Immature natural killer cell (primary cell): ENCODE data around the gene CAPN11. TPM values are rescaled to one million over a fixed set of nuclear protein-coding genes. Genes with fewer than 3 reads are reported as not detected.

Source experiments
- DNase-seq, 3 donors: peaks; one replicate each; pipeline ENCODE4 v3.0.0; 2022; ENCODE audit warnings: mixed read lengths in 1 of 3
- H3K27ac Mint-ChIP-seq, 6 donors: one replicate each; pipeline ENCODE4 v1.8.0; 2020; ENCODE audit warnings: mixed read lengths in 6 of 6, mild to moderate bottlenecking in 5 of 6, inconsistent platforms in 4 of 6, moderate library complexity in 3 of 6
- H3K27me3 Mint-ChIP-seq, 3 donors: one replicate each; pipeline ENCODE4 v1.8.0; 2020 to 2021; ENCODE audit warnings: low read depth in 3 of 3, mild to moderate bottlenecking in 3 of 3, mixed read lengths in 3 of 3, moderate library complexity in 3 of 3, inconsistent platforms in 1 of 3
- H3K36me3 Mint-ChIP-seq, 3 donors: one replicate each; pipeline ENCODE4 v1.8.0; 2020; ENCODE audit warnings: mixed read lengths in 3 of 3, inconsistent platforms in 2 of 3, mild to moderate bottlenecking in 2 of 3
- H3K4me1 Mint-ChIP-seq, 2 donors: one replicate each; pipeline ENCODE4 v1.8.0; 2020; ENCODE audit warnings: inconsistent platforms in 2 of 2, mild to moderate bottlenecking in 2 of 2, mixed read lengths in 2 of 2, moderate library complexity in 1 of 2
- H3K4me3 Mint-ChIP-seq, 5 donors: one replicate each; pipeline ENCODE4 v1.8.0; 2020; ENCODE audit warnings: mild to moderate bottlenecking in 5 of 5, mixed read lengths in 5 of 5, inconsistent platforms in 3 of 5, moderate library complexity in 3 of 5
- H3K9me3 Mint-ChIP-seq, 6 donors: one replicate each; pipeline ENCODE4 v1.8.0; 2020; ENCODE audit warnings: mild to moderate bottlenecking in 6 of 6, mixed read lengths in 6 of 6, inconsistent platforms in 4 of 6, moderate library complexity in 3 of 6
- polyA plus RNA-seq, 3 donors: library from polyadenylated mRNA; unstranded; fragments of 300-500 nt; fragmentation: Illumina TruSeq; gene quantifications; one replicate each; pipeline ENCODE4 v1.2.3, GENCODE V29; 2021

CAPN11 gene
- polyA plus RNA-seq, 3 donors from 2014 or later: 0.29 TPM; not detected in 2

DNA sequence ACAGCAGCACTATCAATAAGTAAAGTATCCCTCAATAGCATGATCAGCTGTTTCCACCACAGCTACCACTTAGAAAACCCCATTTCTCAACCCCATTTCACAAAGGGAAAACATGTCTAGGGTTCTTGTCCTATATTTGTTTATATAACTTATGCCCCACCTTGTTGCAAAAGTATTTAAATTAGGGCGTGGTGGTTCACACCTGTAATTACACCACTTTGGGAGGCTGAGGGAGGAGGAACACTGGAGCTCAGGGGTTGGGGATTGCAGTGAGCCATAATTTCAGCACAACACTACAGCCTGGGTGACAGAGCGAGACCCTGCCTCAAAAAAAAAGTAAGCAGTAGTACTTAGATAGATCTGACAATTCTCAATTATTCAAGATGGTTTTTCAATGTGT is 35.1 kb upstream of the CAPN11 start:
- Mint-ChIP-seq H3K4me1 (peaks cover 65 to 71% of the 10 kb centered on the region in 2 donors), H3K27me3 (peaks cover 4 to 12% (median 7%) of the 10 kb centered on the region in 3 donors), H3K4me3 (peak overlapping the region; percentile 51 to 79 (median 66)), H3K9me3 (no peaks in the 10 kb centered on the region), H3K36me3 (no peaks in the 10 kb centered on the region), H3K27ac (peak overlapping the region; percentile 64 to 89 (median 80))
- peak in 1 of 3 donors; percentile 10 for DNase-seq

DNA sequence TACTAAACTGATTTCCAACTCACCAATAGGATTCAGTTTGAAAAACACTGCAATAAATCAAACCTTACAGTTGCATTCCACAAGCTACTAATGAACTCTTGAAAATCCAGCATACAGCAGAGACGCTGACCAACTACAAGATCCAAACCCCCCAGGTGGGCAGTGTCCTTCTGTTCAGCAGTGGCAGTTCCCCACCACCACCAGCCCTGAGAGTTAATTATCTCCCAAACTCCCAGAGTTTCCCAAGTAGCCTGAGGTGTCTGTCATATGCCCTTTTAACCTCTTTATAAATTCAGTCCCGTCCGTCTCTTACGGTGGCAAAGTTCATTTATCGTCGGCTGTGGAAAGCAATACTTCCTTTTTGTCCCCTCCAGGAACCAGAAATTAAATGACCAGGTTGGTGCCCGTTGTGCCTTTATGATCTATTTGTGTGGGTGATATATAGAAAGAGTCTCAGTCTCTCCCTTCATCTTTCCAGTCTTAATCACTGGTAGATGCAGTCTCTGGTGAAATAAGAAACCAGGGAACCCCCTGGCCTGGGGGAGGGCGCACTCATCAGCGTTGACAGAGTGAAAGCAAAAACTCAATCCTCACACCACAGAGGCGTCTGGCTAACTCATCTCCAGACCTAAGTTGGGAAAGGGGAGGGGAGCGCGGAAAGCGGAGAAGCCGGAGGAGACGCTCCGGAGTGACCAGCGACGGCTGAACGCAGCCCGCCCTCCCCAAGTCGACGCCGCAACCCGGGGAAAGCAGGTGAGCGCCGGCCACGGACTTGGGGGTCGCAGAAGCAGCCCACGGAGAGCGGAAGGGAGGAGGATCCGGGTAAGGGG is 32.1 kb upstream of the CAPN11 start:
- H3K27ac Mint-ChIP-seq: peak overlapping the region; percentile 90 to 98 (median 96)
- DNase-seq: peak; percentile 59 to 73 (median 65)
- peak overlapping the region; percentile 92 to 96 (median 95) for H3K4me3 Mint-ChIP-seq
- H3K4me1 Mint-ChIP-seq: peaks cover 53 to 54% of the 10 kb centered on the region in 2 donors
- H3K36me3 Mint-ChIP-seq: no peaks in the 10 kb centered on the region
- H3K27me3 Mint-ChIP-seq: peaks cover 6 to 11% (median 7%) of the 10 kb centered on the region in 3 donors
- no peaks in the 10 kb centered on the region for H3K9me3 Mint-ChIP-seq

DNA sequence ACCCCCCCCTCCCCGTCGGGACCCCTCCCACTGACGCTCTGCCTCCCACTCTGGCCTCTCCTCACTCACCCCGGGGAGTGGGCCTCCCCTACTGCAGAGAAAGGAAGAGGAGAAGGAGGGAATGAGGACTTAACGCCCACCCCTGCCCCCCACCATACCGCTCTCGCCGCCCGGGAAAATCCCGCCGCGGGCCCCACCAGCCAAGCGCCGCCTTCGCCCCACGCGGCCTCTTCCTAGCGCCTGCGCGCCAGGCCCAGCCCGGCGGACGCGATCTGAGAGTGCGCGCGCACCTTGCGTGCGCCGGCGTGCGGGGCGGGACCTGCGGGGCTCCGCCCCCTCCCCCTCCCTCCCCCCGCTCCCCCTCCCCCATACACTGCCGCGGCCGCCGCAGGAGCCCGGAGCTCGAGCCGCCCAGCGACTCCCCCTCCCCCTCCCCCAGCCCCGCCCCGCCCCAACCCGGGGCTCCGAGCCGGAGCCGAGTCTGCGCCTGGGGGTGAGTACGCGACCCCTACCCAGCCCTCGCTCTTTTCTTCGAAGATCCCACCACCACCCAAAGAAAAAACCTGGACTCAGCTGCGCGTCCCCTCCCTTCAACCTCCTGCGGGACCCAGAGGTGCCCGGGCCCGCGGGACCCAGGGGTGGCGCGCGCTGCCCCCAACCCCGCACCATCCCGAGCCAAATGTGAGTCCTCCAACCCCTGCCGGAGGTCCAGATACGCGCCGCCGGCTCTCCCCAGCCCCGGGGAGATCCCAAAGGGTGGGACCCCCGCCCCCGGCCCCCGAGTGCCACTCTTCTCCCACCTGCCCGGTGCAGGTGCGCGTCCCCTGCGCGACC is 31.2 kb upstream of the CAPN11 start, which contains the start of the genes MRPL14 and TMEM63B:
Gene MRPL14 (minus strand): TSS at position 267 of the 834 bp plus-strand sequence. CDS start 10,841 bp downstream, outside the sequence.
Gene TMEM63B (plus strand): TSS at position 369 of the 834 bp plus-strand sequence. CDS start 7,031 bp downstream, outside the sequence.
- Mint-ChIP-seq H3K9me3 (no peaks in the 10 kb centered on the region), H3K27ac (peak within 1 kb of the TSS; percentile 90 to 98 (median 96)), H3K4me3 (peak within 1 kb of the TSS; percentile 92 to 96 (median 95)), H3K4me1 (peaks cover 49 to 50% of the 10 kb centered on the region in 2 donors), H3K27me3 (peaks cover 6 to 11% (median 7%) of the 10 kb centered on the region in 3 donors), H3K36me3 (no peaks in the 10 kb centered on the region)
- peak; percentile 89 to 90 (median 90) for DNase-seq

DNA sequence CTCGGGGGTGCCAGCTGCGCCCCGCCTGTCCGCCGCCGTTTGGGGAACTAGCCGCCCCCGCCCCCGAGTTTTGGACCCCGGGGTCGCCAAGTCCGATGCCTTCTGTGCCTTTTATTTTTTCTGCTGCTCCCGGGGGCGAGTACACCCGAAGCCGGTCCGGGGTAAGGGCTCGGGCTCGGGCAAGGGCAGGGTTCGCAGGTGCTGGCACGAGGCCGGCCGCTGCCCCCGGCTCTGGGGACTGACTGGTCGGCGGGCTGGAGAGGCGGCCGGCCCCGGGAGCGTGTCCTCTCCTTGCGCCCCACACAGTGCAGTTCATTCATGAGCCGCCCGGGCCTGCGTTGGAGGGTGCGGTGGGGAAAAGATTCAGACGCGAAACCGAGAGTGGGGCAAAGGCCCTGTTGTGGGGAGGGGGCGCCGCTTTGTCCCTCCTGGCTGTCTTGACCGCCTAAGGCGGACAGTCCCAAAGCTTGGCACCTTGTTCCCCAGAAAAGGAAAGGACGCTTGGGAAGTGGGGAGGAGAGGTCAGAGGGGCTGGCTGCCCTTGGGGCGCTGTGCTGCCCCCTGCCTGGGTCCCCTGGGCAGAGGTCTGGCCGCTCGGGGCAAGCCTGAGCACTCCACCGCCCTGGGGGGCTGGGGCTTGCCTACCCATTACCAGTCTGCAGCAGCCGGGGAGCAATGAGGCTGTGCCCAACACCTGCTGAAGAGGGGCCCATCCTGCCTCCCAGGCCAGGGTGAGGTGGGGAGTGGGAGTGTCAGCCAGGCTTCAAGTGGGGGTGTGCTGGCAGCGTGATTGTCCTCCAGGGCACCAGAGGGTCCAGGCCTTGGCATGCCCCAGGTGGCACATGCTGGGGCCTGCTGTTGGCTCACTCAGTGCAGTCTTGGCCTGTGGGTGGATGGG is 30.4 kb upstream of the CAPN11 start:
- peak in 2 of 3 donors; percentile 11 for DNase-seq
- peak overlapping the region; percentile 68 to 96 (median 80) for H3K4me3 Mint-ChIP-seq
- no peaks in the 10 kb centered on the region for H3K36me3 Mint-ChIP-seq
- H3K27ac Mint-ChIP-seq: peak overlapping the region in 4 of 6 donors; percentile 12 to 65 (median 46)
- no peaks in the 10 kb centered on the region for H3K9me3 Mint-ChIP-seq
- peaks cover 42 to 43% of the 10 kb centered on the region in 2 donors for H3K4me1 Mint-ChIP-seq
- H3K27me3 Mint-ChIP-seq: peaks cover 6 to 11% (median 7%) of the 10 kb centered on the region in 3 donors

DNA sequence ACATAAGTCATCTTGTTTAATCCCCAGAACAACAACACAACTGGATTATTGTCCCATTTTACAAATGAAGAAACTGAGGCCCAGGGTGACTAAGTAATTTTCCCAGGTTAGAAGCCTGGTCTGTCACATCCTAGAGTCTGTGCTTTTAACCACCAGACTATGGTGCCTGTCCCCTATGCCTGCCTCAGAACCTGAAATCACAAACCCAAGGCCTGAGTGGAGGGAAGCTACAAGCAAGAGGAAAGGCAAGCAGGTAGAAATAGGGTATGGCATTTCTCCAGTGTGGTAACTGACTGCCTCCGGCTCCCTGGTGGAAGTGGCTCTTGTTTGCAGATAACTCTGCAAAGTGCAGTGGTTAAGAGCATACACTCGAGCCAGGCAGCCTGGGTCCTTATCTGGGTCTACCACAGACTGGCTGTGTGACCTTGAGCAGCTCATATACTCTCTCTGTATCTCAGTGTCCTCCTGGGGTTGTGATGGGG is 28.7 kb upstream of the CAPN11 start:
- Mint-ChIP-seq H3K4me3 (peak overlapping the region; percentile 37 to 80 (median 67)), H3K27me3 (peaks cover 6 to 9% (median 7%) of the 10 kb centered on the region in 3 donors), H3K4me1 (peaks cover 26% of the 10 kb centered on the region in 2 donors), H3K36me3 (peaks cover 0 to 4% (median 0%) of the 10 kb centered on the region in 3 donors), H3K27ac (peak overlapping the region in 1 of 6 donors; percentile 84), H3K9me3 (no peaks in the 10 kb centered on the region)
- DNase-seq: no peak

DNA sequence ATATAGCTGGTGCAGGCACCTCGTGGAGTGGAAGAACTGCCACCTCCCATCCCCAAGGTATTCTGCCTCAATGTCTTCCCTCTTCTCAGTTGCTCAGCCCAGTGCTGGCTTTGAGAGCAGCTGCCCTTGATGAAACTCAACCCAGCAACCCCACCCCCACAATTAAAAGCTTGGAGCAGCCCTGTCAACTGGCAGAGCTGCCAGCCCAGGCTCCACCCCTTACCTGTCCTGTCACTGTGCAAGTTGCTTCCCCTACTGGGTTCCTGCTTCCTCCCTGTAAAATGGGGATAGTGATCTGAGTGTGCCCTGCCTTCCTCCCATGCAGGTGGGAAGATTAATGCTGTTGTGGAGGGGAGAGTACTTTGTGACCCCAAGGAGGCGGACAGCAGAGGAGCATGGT is 26.7 kb upstream of the CAPN11 start:
- no peak for DNase-seq
- peak overlapping the region in 1 of 5 donors; percentile 42 for H3K4me3 Mint-ChIP-seq
- peaks cover 4 to 7% (median 4%) of the 10 kb centered on the region in 3 donors for H3K36me3 Mint-ChIP-seq
- H3K27ac Mint-ChIP-seq: no peak overlapping the region
- no peaks in the 10 kb centered on the region for H3K9me3 Mint-ChIP-seq
- H3K4me1 Mint-ChIP-seq: peaks cover 6 to 11% of the 10 kb centered on the region in 2 donors
- H3K27me3 Mint-ChIP-seq: peaks cover under 1 to 4% (median 2%) of the 10 kb centered on the region in 3 donors

DNA sequence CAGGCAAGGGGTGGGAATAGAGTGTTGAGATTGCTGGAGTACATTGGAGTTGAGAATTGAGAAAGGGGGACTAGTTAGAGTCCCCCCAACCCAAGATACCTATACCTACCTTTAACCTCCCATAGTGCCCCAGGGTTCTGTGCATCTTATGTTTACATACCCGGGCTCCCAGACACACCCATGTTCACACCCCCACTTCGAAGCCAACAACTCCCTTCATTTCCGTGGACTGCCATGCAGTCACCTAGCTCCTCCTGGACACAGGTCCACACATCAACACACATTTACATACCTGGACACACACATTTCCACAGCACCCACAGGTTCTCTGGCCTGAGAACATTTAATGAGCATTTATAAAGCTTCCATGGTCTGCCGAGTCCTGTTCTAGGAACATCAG is 26.1 kb upstream of the CAPN11 start:
- Mint-ChIP-seq H3K9me3 (no peaks in the 10 kb centered on the region), H3K27ac (peak overlapping the region in 2 of 6 donors; percentile 3 to 68), H3K4me3 (no peak overlapping the region)

DNA sequence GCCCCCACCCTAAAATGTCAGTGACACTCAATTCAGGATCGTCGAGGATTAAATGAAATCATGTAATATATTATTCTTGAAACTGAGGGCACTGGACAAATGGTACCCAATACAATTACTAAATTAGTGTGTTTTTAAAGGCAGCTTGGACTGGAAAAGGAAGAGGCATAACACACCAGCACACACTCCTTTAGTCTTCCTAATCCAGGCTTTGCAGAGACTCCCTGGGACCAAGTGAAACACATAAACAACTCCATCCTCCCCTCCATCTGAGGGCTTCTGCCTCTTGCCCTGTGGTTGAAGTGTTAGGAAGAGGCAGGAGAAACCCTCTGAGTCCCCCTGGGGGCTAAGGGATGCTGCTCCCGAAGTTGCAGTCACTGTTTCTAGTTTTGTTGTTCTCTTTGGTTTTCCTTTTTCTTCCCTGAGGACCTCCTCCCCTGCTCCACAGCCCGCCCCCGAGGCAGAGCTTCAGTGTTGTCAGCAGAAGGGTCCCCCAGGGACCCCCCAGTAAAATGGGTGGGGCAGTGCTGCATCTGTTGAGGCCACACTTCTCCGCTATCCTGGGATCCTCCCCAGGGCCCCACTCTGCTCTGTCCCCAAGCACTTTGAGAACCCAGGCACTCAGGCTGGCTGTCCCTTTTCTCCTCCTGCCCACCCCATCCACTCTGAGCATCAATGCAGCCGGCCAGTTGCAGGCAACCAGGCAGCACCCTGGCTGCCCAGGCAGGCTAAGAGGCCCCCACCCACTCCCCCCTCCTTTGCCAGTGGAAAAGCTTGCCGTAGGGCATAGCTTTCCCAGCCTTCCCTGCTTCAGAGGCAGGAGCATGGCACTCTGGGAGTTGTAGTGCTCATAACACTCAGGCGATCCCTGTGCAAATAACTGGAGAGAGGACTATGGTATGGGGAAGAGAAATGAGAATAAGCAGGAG is 25.4 kb upstream of the CAPN11 start:
- Mint-ChIP-seq H3K27ac (no peak overlapping the region), H3K4me3 (no peak overlapping the region), H3K36me3 (peaks cover 4 to 7% (median 4%) of the 10 kb centered on the region in 3 donors), H3K27me3 (peaks cover 0 to 3% (median 2%) of the 10 kb centered on the region in 3 donors), H3K9me3 (no peaks in the 10 kb centered on the region), H3K4me1 (peaks cover 6 to 10% of the 10 kb centered on the region in 2 donors)
- no peak for DNase-seq

More for the DNA sequence above, 26.1 kb upstream of the CAPN11 start:
- Mint-ChIP-seq H3K36me3 (peaks cover 4 to 7% (median 4%) of the 10 kb centered on the region in 3 donors), H3K27me3 (peaks cover 0 to 6% (median 2%) of the 10 kb centered on the region in 3 donors), H3K4me1 (peaks cover 6 to 11% of the 10 kb centered on the region in 2 donors)
- DNase-seq: no peak

DNA sequence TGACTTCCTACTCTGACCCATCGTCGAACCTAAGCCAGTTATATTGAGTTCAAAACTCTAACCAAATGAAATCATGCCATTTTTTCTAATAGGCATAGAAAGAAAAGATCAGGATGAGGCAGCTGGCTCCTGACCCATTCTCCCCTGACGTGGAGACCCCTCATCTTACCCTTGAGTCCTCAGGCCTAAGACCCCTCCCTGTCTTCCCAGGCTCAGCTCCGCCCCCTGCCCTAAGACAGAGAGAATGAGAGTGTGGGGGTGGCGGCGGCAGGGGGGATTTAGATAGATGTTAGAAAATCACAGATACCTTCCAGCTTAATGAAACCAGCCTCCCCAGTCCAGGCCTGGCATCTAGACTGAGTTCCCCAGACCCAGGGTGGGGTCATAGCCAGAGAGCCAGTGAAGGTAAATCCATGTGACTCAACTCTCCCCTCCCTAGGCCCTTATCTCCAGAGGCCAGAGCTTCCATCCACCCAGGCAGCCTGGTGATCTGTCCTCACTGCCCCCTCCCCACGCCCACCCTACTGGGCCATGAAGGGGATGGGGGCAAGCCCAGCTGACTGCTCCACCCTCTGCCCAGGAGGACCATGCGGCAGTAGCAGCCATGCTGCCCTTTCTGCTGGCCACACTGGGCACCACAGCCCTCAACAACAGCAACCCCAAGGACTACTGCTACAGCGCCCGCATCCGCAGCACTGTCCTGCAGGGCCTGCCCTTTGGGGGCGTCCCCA is 24.5 kb upstream of the CAPN11 start:
- peaks cover 4 to 6% of the 10 kb centered on the region in 2 donors for H3K4me1 Mint-ChIP-seq
- H3K36me3 Mint-ChIP-seq: peaks cover 4 to 11% (median 7%) of the 10 kb centered on the region in 3 donors
- no peak overlapping the region for H3K27ac Mint-ChIP-seq
- no peaks in the 10 kb centered on the region for H3K9me3 Mint-ChIP-seq
- H3K4me3 Mint-ChIP-seq: no peak overlapping the region
- DNase-seq: no peak
- H3K27me3 Mint-ChIP-seq: peaks cover 0 to 2% (median 1%) of the 10 kb centered on the region in 3 donors

DNA sequence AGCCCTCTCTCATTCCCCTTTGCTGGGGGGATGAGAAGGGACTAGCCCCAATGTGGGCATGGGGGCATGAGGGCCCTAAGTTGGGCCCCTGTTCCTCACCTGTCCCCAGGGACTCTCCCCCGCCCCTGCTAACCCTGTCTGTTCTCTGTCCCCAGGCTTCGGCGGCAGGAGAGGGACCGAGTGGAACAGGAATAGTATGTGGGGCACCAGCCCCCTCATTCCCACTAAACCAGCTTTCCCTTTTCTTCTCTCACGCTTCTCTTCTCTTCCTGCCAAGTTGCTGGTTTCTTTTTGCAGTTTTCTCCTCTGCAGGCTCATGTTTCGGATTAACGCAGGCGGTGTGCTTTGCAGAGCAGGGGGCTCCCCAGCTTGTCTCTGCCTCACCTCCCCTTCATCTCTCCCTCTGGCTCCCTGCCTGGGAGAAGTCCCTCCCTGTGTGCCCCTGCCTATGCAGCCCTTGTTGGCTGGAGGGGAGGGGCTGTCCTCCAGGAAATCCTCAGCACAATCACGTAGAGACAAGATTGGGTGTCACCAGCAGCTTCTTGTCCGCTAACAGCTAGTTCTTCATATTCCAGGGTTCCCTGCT is 23.4 kb upstream of the CAPN11 start:
- Mint-ChIP-seq H3K4me3 (no peak overlapping the region), H3K27me3 (peaks cover 0 to 1% (median 0%) of the 10 kb centered on the region in 3 donors), H3K4me1 (peaks cover 0 to 2% of the 10 kb centered on the region in 2 donors), H3K9me3 (no peaks in the 10 kb centered on the region), H3K27ac (peak overlapping the region in 1 of 6 donors; percentile 36), H3K36me3 (peaks cover 7 to 19% (median 8%) of the 10 kb centered on the region in 3 donors)
- no peak for DNase-seq

DNA sequence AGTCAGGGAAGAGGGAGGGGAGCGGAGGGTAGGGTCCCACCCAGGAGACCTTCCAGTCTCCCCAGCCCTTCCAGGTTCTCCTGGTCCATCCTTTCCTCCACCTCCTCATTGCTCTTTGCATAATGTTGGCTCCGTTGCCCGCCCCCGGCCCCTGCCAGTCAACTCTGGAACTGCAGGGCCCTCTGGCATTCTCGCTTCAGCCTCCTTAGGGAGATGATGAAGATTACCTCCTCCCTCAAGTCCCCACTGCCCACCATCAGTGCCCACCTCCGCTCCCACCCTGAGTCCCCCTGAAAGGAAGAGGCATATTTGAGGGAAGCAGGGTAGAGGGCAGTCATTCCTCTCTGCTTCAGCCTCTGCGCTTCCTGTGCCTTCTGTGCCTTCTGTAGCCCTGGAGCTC is 22.7 kb upstream of the CAPN11 start:
- Mint-ChIP-seq H3K27me3 (peaks cover 0 to 2% (median 1%) of the 10 kb centered on the region in 3 donors), H3K36me3 (peaks cover 13 to 25% (median 14%) of the 10 kb centered on the region in 3 donors), H3K27ac (no peak overlapping the region), H3K9me3 (no peaks in the 10 kb centered on the region), H3K4me3 (no peak overlapping the region), H3K4me1 (peaks cover 0 to 2% of the 10 kb centered on the region in 2 donors)
- DNase-seq: no peak
